Activated CD4-positive, alpha-beta memory T cell treated with anti-CD3 and anti-CD28 coated beads for 36 hours (primary cell): ENCODE measurements around the gene MAST4. TPM values are rescaled to one million over a fixed set of nuclear protein-coding genes. Genes with fewer than 3 reads are reported as not detected.

ENCODE experiments used
- CTCF ChIA-PET: fragments of 350-600 bp; sonication (Branson Sonifier 250); formaldehyde crosslinking; loops from one replicate; lab custom pipeline; 2021; ENCODE audit warnings: antibody characterized with exemption, inconsistent platforms; lab: Charles Lee
- POLR2A ChIA-PET: fragments of 350-600 bp; sonication (Branson Sonifier 250); formaldehyde crosslinking; loops from one replicate; lab custom pipeline; 2021; ENCODE audit warnings: antibody characterized with exemption; lab: Charles Lee
- DNase-seq: peaks from one replicate; pipeline ENCODE4 v3.0.0-alpha.2; 2020
- H3K27ac Mint-ChIP-seq: one replicate; pipeline ENCODE4 v1.8.0; 2021; ENCODE audit warnings: mixed read lengths
- H3K27me3 Mint-ChIP-seq: one replicate; pipeline ENCODE4 v1.8.0; 2021; ENCODE audit warnings: mixed read lengths
- H3K36me3 Mint-ChIP-seq: one replicate; pipeline ENCODE4 v1.8.0; 2021; ENCODE audit warnings: mixed read lengths
- H3K4me1 Mint-ChIP-seq: one replicate; pipeline ENCODE4 v1.8.0; 2021; ENCODE audit warnings: low read depth, mixed read lengths
- H3K4me3 Mint-ChIP-seq: one replicate; pipeline ENCODE4 v1.8.0; 2021; ENCODE audit warnings: mild to moderate bottlenecking, mixed read lengths
- H3K9me3 Mint-ChIP-seq: one replicate; pipeline ENCODE4 v1.8.0; 2021; ENCODE audit warnings: mixed read lengths
- intact Hi-C: fragments of 100-400 bp; cut with micrococcal nuclease; formaldehyde crosslinking; loops from one replicate; pipeline ENCODE4 v1.15.1; 2023
- total RNA-seq, 2 experiments: library from RNA; stranded (reverse); gene quantifications; one replicate each; pipeline ENCODE4 v1.2.3, GENCODE V29; 2021

The MAST4 gene
- total RNA-seq, 2 experiments from 2014 or later: 30.2 to 30.3 TPM

GRCh38 chr5:66609615-66610014, 13.4 kb downstream of the MAST4 start:
- Mint-ChIP-seq H3K4me1 (no peaks in the 10 kb centered on the region), H3K4me3 (no peak overlapping the region), H3K36me3 (no peaks in the 10 kb centered on the region), H3K27ac (no peak overlapping the region), H3K9me3 (no peaks in the 10 kb centered on the region), H3K27me3 (peaks cover 7% of the 10 kb centered on the region)
- intact Hi-C loops: no loop called here
- no peak for DNase-seq
- ChIA-PET POLR2A (no interaction called here), CTCF (no interaction called here)

- Mint-ChIP-seq H3K9me3 (no peaks in the 10 kb centered on the region), H3K36me3 (no peaks in the 10 kb centered on the region), H3K27me3 (peaks cover 12% of the 10 kb centered on the region), H3K4me3 (no peak overlapping the region), H3K4me1 (peaks cover 6% of the 10 kb centered on the region), H3K27ac (no peak overlapping the region)
- intact Hi-C loops: no loop called here
- ChIA-PET CTCF (no interaction called here), POLR2A (no interaction called here)
- no peak for DNase-seq
Measured at GRCh38 chr5:66612226-66612625, 16.0 kb downstream of the MAST4 start.

- H3K4me1 Mint-ChIP-seq: peaks cover 11% of the 10 kb centered on the region
- intact Hi-C loops: no loop called here
- ChIA-PET POLR2A (no interaction called here), CTCF (no interaction called here)
- H3K36me3 Mint-ChIP-seq: no peaks in the 10 kb centered on the region
- DNase-seq: no peak
- H3K9me3 Mint-ChIP-seq: no peaks in the 10 kb centered on the region
- H3K4me3 Mint-ChIP-seq: no peak overlapping the region
- no peak overlapping the region for H3K27ac Mint-ChIP-seq
- peaks cover 13% of the 10 kb centered on the region for H3K27me3 Mint-ChIP-seq
Measured at GRCh38 chr5:66615136-66615535, 18.9 kb downstream of the MAST4 start.

GRCh38 chr5:66615894-66616293, 19.7 kb downstream of the MAST4 start:
- Mint-ChIP-seq H3K36me3 (no peaks in the 10 kb centered on the region), H3K27ac (no peak overlapping the region), H3K4me3 (no peak overlapping the region), H3K27me3 (peaks cover 15% of the 10 kb centered on the region), H3K4me1 (peaks cover 12% of the 10 kb centered on the region), H3K9me3 (no peaks in the 10 kb centered on the region)
- ChIA-PET CTCF (no interaction called here), POLR2A (no interaction called here)
- DNase-seq: no peak
- intact Hi-C loops: no loop called here

GRCh38 chr5:66616520-66617225, 20.5 kb downstream of the MAST4 start:
- no peak overlapping the region for H3K27ac Mint-ChIP-seq
- no peak overlapping the region for H3K4me3 Mint-ChIP-seq
- no peaks in the 10 kb centered on the region for H3K9me3 Mint-ChIP-seq
- intact Hi-C loops: no loop called here
- ChIA-PET POLR2A (no interaction called here), CTCF (no interaction called here)
- H3K4me1 Mint-ChIP-seq: peaks cover 12% of the 10 kb centered on the region
- no peak for DNase-seq
- no peaks in the 10 kb centered on the region for H3K36me3 Mint-ChIP-seq
- peaks cover 17% of the 10 kb centered on the region for H3K27me3 Mint-ChIP-seq

GRCh38 chr5:66617226-66617861, 21.2 kb downstream of the MAST4 start:
- CTCF ChIA-PET: no interaction called here

GRCh38 chr5:66617991-66618768, 22.0 kb downstream of the MAST4 start:
- POLR2A ChIA-PET: no interaction called here
- DNase-seq: no peak
- H3K4me1 Mint-ChIP-seq: peaks cover 12% of the 10 kb centered on the region
- CTCF ChIA-PET: no interaction called here
- H3K27ac Mint-ChIP-seq: no peak overlapping the region
- no peak overlapping the region for H3K4me3 Mint-ChIP-seq
- H3K9me3 Mint-ChIP-seq: no peaks in the 10 kb centered on the region
- intact Hi-C loops: no loop called here
- H3K36me3 Mint-ChIP-seq: no peaks in the 10 kb centered on the region
- H3K27me3 Mint-ChIP-seq: peaks cover 19% of the 10 kb centered on the region

More at GRCh38 chr5:66617226-66617861, 21.2 kb downstream of the MAST4 start:
- Mint-ChIP-seq H3K27ac (no peak overlapping the region), H3K4me1 (peaks cover 12% of the 10 kb centered on the region), H3K4me3 (no peak overlapping the region), H3K9me3 (no peaks in the 10 kb centered on the region), H3K27me3 (peaks cover 17% of the 10 kb centered on the region), H3K36me3 (no peaks in the 10 kb centered on the region)
- no peak for DNase-seq
- intact Hi-C loops: no loop called here
- POLR2A ChIA-PET: no interaction called here

GRCh38 chr5:66620711-66621110, 24.5 kb downstream of the MAST4 start:
- H3K9me3 Mint-ChIP-seq: no peaks in the 10 kb centered on the region
- no peaks in the 10 kb centered on the region for H3K36me3 Mint-ChIP-seq
- no peak overlapping the region for H3K4me3 Mint-ChIP-seq
- H3K27ac Mint-ChIP-seq: peak overlapping the region; percentile 9
- intact Hi-C loops: no loop called here
- H3K4me1 Mint-ChIP-seq: peaks cover 12% of the 10 kb centered on the region
- H3K27me3 Mint-ChIP-seq: peaks cover 18% of the 10 kb centered on the region
- DNase-seq: no peak
- ChIA-PET CTCF (no interaction called here), POLR2A (no interaction called here)

GRCh38 chr5:66621146-66621545, 25.0 kb downstream of the MAST4 start:
- intact Hi-C loops: no loop called here
- Mint-ChIP-seq H3K4me3 (no peak overlapping the region), H3K27ac (peak overlapping the region; percentile 9), H3K9me3 (no peaks in the 10 kb centered on the region), H3K4me1 (peaks cover 12% of the 10 kb centered on the region), H3K27me3 (peaks cover 16% of the 10 kb centered on the region), H3K36me3 (no peaks in the 10 kb centered on the region)
- no peak for DNase-seq
- ChIA-PET CTCF (no interaction called here), POLR2A (no interaction called here)

- no peak overlapping the region for H3K4me3 Mint-ChIP-seq
- no peak overlapping the region for H3K27ac Mint-ChIP-seq
- ChIA-PET POLR2A (no interaction called here), CTCF (no interaction called here)
- DNase-seq: no peak
- intact Hi-C loops: no loop called here
- H3K27me3 Mint-ChIP-seq: peaks cover 17% of the 10 kb centered on the region
- H3K36me3 Mint-ChIP-seq: no peaks in the 10 kb centered on the region
- no peaks in the 10 kb centered on the region for H3K9me3 Mint-ChIP-seq
- peaks cover 11% of the 10 kb centered on the region for H3K4me1 Mint-ChIP-seq
Measured at GRCh38 chr5:66621736-66622135, 25.5 kb downstream of the MAST4 start.

GRCh38 chr5:66628561-66628960, 32.4 kb downstream of the MAST4 start:
- CTCF ChIA-PET: interaction anchor here (0.8 kb wide), 1 partner anchor 323 kb away, joined by 3 read pairs; no protein-coding TSS in a partner anchor
- H3K36me3 Mint-ChIP-seq: no peaks in the 10 kb centered on the region
- no peak overlapping the region for H3K4me3 Mint-ChIP-seq
- no peaks in the 10 kb centered on the region for H3K4me1 Mint-ChIP-seq
- POLR2A ChIA-PET: no interaction called here
- no peaks in the 10 kb centered on the region for H3K9me3 Mint-ChIP-seq
- no peak overlapping the region for H3K27ac Mint-ChIP-seq
- H3K27me3 Mint-ChIP-seq: peaks cover 14% of the 10 kb centered on the region
- no peak for DNase-seq
- intact Hi-C loops: no loop called here

- H3K9me3 Mint-ChIP-seq: no peaks in the 10 kb centered on the region
- H3K27me3 Mint-ChIP-seq: peaks cover 12% of the 10 kb centered on the region
- H3K27ac Mint-ChIP-seq: no peak overlapping the region
- no peak overlapping the region for H3K4me3 Mint-ChIP-seq
- ChIA-PET CTCF (interaction anchor here (0.8 kb wide), 1 partner anchor 324 kb away, joined by 3 read pairs; no protein-coding TSS in a partner anchor), POLR2A (no interaction called here)
- no peak for DNase-seq
- H3K4me1 Mint-ChIP-seq: no peaks in the 10 kb centered on the region
- H3K36me3 Mint-ChIP-seq: no peaks in the 10 kb centered on the region
- intact Hi-C loops: no loop called here
Measured at GRCh38 chr5:66629446-66629845, 33.3 kb downstream of the MAST4 start.
